Skeletal muscle cell (primary cell): ENCODE data around the gene ARG2.
"Not testable (repeated sequence)": the region's sequence is repeated elsewhere in the genome, so short reads cannot be mapped to it uniquely, and the experiment has no call there.

Source experiments
- DNase-seq: peaks from one replicate; pipeline ENCODE4 v3.0.0-alpha.2; 2010; ENCODE audit warnings: low read depth
- H3K4me3 ChIP-seq: 2 replicates; pipeline ENCODE4 v1.5.1; 2011; ENCODE audit warnings: low read depth, mild to moderate bottlenecking, control low read depth, low read length, moderate library complexity

Gene ARG2

GRCh38 chr14:67583711-67584644 is 35.7 kb upstream of the ARG2 start:
- DNase-seq: peak; percentile 5
- H3K4me3 ChIP-seq: no peak overlapping the region

- no peak for DNase-seq
- H3K4me3 ChIP-seq: no peak overlapping the region
Observed at GRCh38 chr14:67584978-67585377, 34.7 kb upstream of the ARG2 start.

- no peak overlapping the region for H3K4me3 ChIP-seq
- no peak for DNase-seq
Observed at GRCh38 chr14:67586369-67586768, 33.4 kb upstream of the ARG2 start.

GRCh38 chr14:67589204-67589770 is 30.4 kb upstream of the ARG2 start:
- DNase-seq: no peak
- no peak overlapping the region for H3K4me3 ChIP-seq

GRCh38 chr14:67593650-67594049 is 26.1 kb upstream of the ARG2 start:
- DNase-seq, H3K4me3 ChIP-seq: not testable (repeated sequence)

- no peak overlapping the region for H3K4me3 ChIP-seq
- no peak for DNase-seq
Observed at GRCh38 chr14:67595392-67595791, 24.3 kb upstream of the ARG2 start.

- peak; percentile 37 for DNase-seq
- peak within 1 kb of the TSS; percentile 89 for H3K4me3 ChIP-seq
Observed at GRCh38 chr14:67599698-67600561, 19.8 kb upstream of the ARG2 start, which contains the start of gene PIGH. PIGH (minus strand) TSS chr14:67600268; CDS start chr14:67600203, 65 bp downstream.

- not testable (repeated sequence) for DNase-seq
- H3K4me3 ChIP-seq: peak overlapping the region; percentile 89
Observed at GRCh38 chr14:67600562-67600974, 19.2 kb upstream of the ARG2 start.

GRCh38 chr14:67602076-67602475 is 17.6 kb upstream of the ARG2 start:
- no peak overlapping the region for H3K4me3 ChIP-seq
- no peak for DNase-seq

- H3K4me3 ChIP-seq: no peak overlapping the region
- no peak for DNase-seq
Observed at GRCh38 chr14:67602995-67603545, 16.6 kb upstream of the ARG2 start.

- DNase-seq: no peak
- H3K4me3 ChIP-seq: no peak overlapping the region
Observed at GRCh38 chr14:67607646-67608045, 12.1 kb upstream of the ARG2 start.

- no peak overlapping the region for H3K4me3 ChIP-seq
- DNase-seq: no peak
Observed at GRCh38 chr14:67609642-67610310, 9.9 kb upstream of the ARG2 start.

- H3K4me3 ChIP-seq: no peak overlapping the region
- DNase-seq: no peak
Observed at GRCh38 chr14:67610491-67610890, 9.2 kb upstream of the ARG2 start.

GRCh38 chr14:67618617-67619063 is 1.1 kb upstream of the ARG2 start:
- DNase-seq: peak; percentile 42
- H3K4me3 ChIP-seq: no peak overlapping the region

- peak overlapping the region; percentile 68 for H3K4me3 ChIP-seq
- no peak for DNase-seq
Observed at GRCh38 chr14:67620217-67620785, 581 bp downstream of the ARG2 start.

- DNase-seq: peak; percentile 53
- H3K4me3 ChIP-seq: no peak overlapping the region
Observed at GRCh38 chr14:67622675-67623074, 3.0 kb downstream of the ARG2 start.

GRCh38 chr14:67623114-67623513 is 3.4 kb downstream of the ARG2 start:
- no peak overlapping the region for H3K4me3 ChIP-seq
- no peak for DNase-seq

GRCh38 chr14:67626131-67626530 is 6.4 kb downstream of the ARG2 start:
- not testable (repeated sequence) for H3K4me3 ChIP-seq, DNase-seq

GRCh38 chr14:67627519-67627918 is 7.8 kb downstream of the ARG2 start:
- DNase-seq: no peak

More at GRCh38 chr14:67627519-67627918, 7.8 kb downstream of the ARG2 start:
- H3K4me3 ChIP-seq: no peak overlapping the region
